GM23338 (cell line): Measurements from ENCODE around the gene PEX19. TPM values are rescaled to one million over a fixed set of nuclear protein-coding genes. Genes with fewer than 3 reads are reported as not detected.
A peak's percentile ranks its signal among the peaks of the same experiment; 100 is the strongest.

Experiments used
- ATAC-seq: fragments of 200-7000 bp; cut with Tn5 transposase; 3 replicates; pipeline ENCODE4 v1.9.1; 2020
- DNase-seq: peaks from one replicate; pipeline ENCODE4 v3.0.0-alpha.2; 2015; ENCODE audit warnings: low spot score
- H2AFZ ChIP-seq: fragments of 200-600 bp; sonication (generic); 2 replicates; pipeline ENCODE4 v1.8.0; 2016; ENCODE audit warnings: antibody characterized with exemption, mild to moderate bottlenecking, moderate library complexity
- H3F3A ChIP-seq: fragments of 200-600 bp; sonication (generic); replicated peaks from 2 replicates; pipeline ENCODE4 v1.8.0; 2017; ENCODE audit warnings: antibody characterized with exemption, mixed run types, low read depth
- H3K27ac ChIP-seq: fragments of 200-600 bp; sonication (generic); 2 replicates; pipeline ENCODE4 v1.6.1; 2016; ENCODE audit warnings: low read depth
- H3K27me3 ChIP-seq: fragments of 200-600 bp; sonication (generic); 2 replicates; pipeline ENCODE4 v1.8.0; 2016; ENCODE audit warnings: mild to moderate bottlenecking, mixed run types, moderate library complexity; ENCODE audit not compliant: insufficient read depth
- H3K36me3 ChIP-seq: fragments of 200-600 bp; sonication (generic); 2 replicates; pipeline ENCODE4 v1.8.0; 2016; ENCODE audit warnings: mild to moderate bottlenecking; ENCODE audit not compliant: insufficient read depth
- H3K4me1 ChIP-seq: fragments of 200-600 bp; sonication (generic); 2 replicates; pipeline ENCODE4 v1.8.0; 2016; ENCODE audit warnings: mild to moderate bottlenecking, moderate library complexity; ENCODE audit not compliant: insufficient read depth
- H3K4me2 ChIP-seq: fragments of 200-600 bp; sonication (generic); 2 replicates; pipeline ENCODE4 v1.7.1; 2017; ENCODE audit warnings: mixed run types
- H3K4me3 ChIP-seq: fragments of 200-600 bp; sonication (generic); 2 replicates; pipeline ENCODE4 v1.6.1; 2016; ENCODE audit warnings: mixed run types
- H3K79me2 ChIP-seq: fragments of 200-600 bp; sonication (generic); replicated peaks from 2 replicates; pipeline ENCODE4 v1.8.0; 2017; ENCODE audit warnings: mild to moderate bottlenecking; ENCODE audit not compliant: insufficient read depth
- H3K9me2 ChIP-seq: fragments of 200-600 bp; sonication (generic); 2 replicates; pipeline ENCODE4 v1.8.0; 2017; ENCODE audit not compliant: insufficient read depth
- H4K20me1 ChIP-seq: fragments of 200-600 bp; sonication (generic); replicated peaks from 2 replicates; pipeline ENCODE4 v1.8.0; 2017; ENCODE audit warnings: mild to moderate bottlenecking; ENCODE audit not compliant: insufficient read depth
- H3K27ac Mint-ChIP-seq: 2 replicates; pipeline ENCODE4 v1.8.0; 2020; ENCODE audit warnings: inconsistent platforms, mild to moderate bottlenecking, moderate library complexity, mixed read lengths
- H3K27me3 Mint-ChIP-seq: 3 replicates; pipeline ENCODE4 v1.8.0; 2022; ENCODE audit warnings: low read depth, mild to moderate bottlenecking, moderate library complexity, mixed read lengths, inconsistent platforms; ENCODE audit not compliant: insufficient read depth, poor library complexity
- H3K36me3 Mint-ChIP-seq: 3 replicates; pipeline ENCODE4 v1.8.0; 2021; ENCODE audit warnings: low read depth, mild to moderate bottlenecking, inconsistent platforms, moderate library complexity, mixed read lengths
- H3K4me1 Mint-ChIP-seq: 3 replicates; pipeline ENCODE4 v1.8.0; 2020; ENCODE audit warnings: mild to moderate bottlenecking, inconsistent platforms, mixed read lengths
- H3K4me3 Mint-ChIP-seq: 3 replicates; pipeline ENCODE4 v1.8.0; 2021; ENCODE audit warnings: moderate library complexity, mild to moderate bottlenecking, inconsistent platforms, mixed read lengths
- H3K9me3 Mint-ChIP-seq: 3 replicates; pipeline ENCODE4 v1.8.0; 2020; ENCODE audit warnings: moderate library complexity, mild to moderate bottlenecking, inconsistent platforms, mixed read lengths
- CREB1 ChIP-seq: fragments of 250-450 bp; sonication (Bioruptor Pico); IDR thresholded peaks from 2 replicates; pipeline ENCODE4 v1.5.0; 2020; ENCODE audit warnings: low read depth, mild to moderate bottlenecking, moderate library complexity
- EZH2 ChIP-seq: fragments of 200-600 bp; sonication (generic); IDR thresholded peaks from one replicate; pipeline ENCODE4 v1.8.0; 2017; ENCODE audit warnings: antibody characterized with exemption, mild to moderate bottlenecking, low read depth; ENCODE audit not compliant: unreplicated experiment
- EZH2phosphoT487 ChIP-seq: fragments of 200-600 bp; sonication (generic); IDR thresholded peaks from one replicate; pipeline ENCODE4 v1.8.1; 2018; ENCODE audit warnings: antibody characterized with exemption; ENCODE audit not compliant: unreplicated experiment
- JUNB ChIP-seq: IDR thresholded peaks from one replicate; pipeline ENCODE4 v1.6.1; 2016; ENCODE audit warnings: antibody characterized with exemption; ENCODE audit not compliant: unreplicated experiment
- STAT1 ChIP-seq: IDR thresholded peaks from one replicate; pipeline ENCODE4 v1.6.1; 2016; ENCODE audit warnings: antibody characterized with exemption; ENCODE audit not compliant: unreplicated experiment
- ZNF114 ChIP-seq: fragments of 250-450 bp; sonication (Bioruptor Pico); IDR thresholded peaks from 2 replicates; pipeline ENCODE4 v1.5.0; 2020; ENCODE audit warnings: mild to moderate bottlenecking, moderate library complexity
- ZNF331 ChIP-seq: fragments of 250-450 bp; sonication (Bioruptor Pico); IDR thresholded peaks from 2 replicates; pipeline ENCODE4 v1.5.0; 2020; ENCODE audit warnings: low read depth, mild to moderate bottlenecking, moderate library complexity
- polyA plus RNA-seq: library from polyadenylated mRNA; unstranded; fragments of >200 nt; fragmentation: Nextera tagmentation; extraction: Ambion mirVana; gene quantifications from 2 replicates; pipeline ENCODE4 v1.2.1, GENCODE V29; 2016
- total RNA-seq: library from RNA; depleted of rRNA; stranded (reverse); fragments of >200 nt; shearing (Covaris generic); gene quantifications from 2 replicates; pipeline ENCODE4 v1.2.3, GENCODE V29; 2014
- TF ChIP-seq, protein P1 (sequence below): fragments of 250-450 bp; sonication (Bioruptor Pico); IDR thresholded peaks from 2 replicates; pipeline ENCODE4 v1.5.0; 2020; ENCODE audit warnings: mild to moderate bottlenecking, moderate library complexity
- TF ChIP-seq, protein P2 (sequence below), 2 experiments: fragments of 200-600 bp in 1 of 2; sonication (generic) in 1 of 2; conservative IDR thresholded peaks; 2 replicates each; pipeline versions ENCODE4 v1.5.1 to v1.6.1; 2016 to 2017; ENCODE audit warnings: antibody characterized with exemption in 2 of 2, low read depth in 2 of 2, mild to moderate bottlenecking in 2 of 2, moderate library complexity in 1 of 2
- TF ChIP-seq, protein P3 (sequence below): IDR thresholded peaks from 2 replicates; pipeline ENCODE4 v1.6.1; 2016; ENCODE audit warnings: antibody characterized with exemption

Gene PEX19
- total and polyA plus RNA-seq, 2 experiments from 2014 or later = 21.8 to 56.7 TPM

DNA sequence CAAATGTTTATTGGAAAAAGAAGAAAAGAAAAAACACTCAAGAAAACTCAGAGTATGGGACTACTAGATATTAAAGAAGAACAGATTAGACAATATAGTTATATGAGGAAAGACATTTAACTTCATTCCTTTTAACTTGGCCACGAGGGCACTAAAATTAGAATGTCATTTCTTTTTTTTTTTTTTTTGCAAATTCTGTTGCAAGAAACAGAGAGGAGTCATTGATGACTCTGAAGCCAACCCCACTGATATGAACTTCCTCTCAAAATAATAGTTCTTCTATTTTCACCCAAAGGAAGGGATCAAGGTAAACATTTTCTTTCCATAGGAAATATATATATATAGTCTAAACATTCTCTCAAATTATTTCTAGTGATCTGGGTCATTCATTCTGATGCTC lies 24.6 kb upstream of the PEX19 start:
- H3F3A ChIP-seq = no peaks in the 10 kb centered on the region; the same call in 1 of the 2 replicates
- ATAC-seq (no peak), DNase-seq (no peak)
- no peaks in the 10 kb centered on the region for H3K79me2 ChIP-seq
- no peaks in the 10 kb centered on the region for H3K9me2 ChIP-seq
- peaks cover 59% of the 10 kb centered on the region for H3K36me3 ChIP-seq
- no peak overlapping the region for H3K4me3 ChIP-seq
- peaks cover 30% of the 10 kb centered on the region for H3K4me1 ChIP-seq
- H2AFZ ChIP-seq = no peak overlapping the region
- H3K27me3 ChIP-seq = no peaks in the 10 kb centered on the region
- TF ChIP-seq STAT1 = no peak
- TF ChIP-seq, protein P1, sequence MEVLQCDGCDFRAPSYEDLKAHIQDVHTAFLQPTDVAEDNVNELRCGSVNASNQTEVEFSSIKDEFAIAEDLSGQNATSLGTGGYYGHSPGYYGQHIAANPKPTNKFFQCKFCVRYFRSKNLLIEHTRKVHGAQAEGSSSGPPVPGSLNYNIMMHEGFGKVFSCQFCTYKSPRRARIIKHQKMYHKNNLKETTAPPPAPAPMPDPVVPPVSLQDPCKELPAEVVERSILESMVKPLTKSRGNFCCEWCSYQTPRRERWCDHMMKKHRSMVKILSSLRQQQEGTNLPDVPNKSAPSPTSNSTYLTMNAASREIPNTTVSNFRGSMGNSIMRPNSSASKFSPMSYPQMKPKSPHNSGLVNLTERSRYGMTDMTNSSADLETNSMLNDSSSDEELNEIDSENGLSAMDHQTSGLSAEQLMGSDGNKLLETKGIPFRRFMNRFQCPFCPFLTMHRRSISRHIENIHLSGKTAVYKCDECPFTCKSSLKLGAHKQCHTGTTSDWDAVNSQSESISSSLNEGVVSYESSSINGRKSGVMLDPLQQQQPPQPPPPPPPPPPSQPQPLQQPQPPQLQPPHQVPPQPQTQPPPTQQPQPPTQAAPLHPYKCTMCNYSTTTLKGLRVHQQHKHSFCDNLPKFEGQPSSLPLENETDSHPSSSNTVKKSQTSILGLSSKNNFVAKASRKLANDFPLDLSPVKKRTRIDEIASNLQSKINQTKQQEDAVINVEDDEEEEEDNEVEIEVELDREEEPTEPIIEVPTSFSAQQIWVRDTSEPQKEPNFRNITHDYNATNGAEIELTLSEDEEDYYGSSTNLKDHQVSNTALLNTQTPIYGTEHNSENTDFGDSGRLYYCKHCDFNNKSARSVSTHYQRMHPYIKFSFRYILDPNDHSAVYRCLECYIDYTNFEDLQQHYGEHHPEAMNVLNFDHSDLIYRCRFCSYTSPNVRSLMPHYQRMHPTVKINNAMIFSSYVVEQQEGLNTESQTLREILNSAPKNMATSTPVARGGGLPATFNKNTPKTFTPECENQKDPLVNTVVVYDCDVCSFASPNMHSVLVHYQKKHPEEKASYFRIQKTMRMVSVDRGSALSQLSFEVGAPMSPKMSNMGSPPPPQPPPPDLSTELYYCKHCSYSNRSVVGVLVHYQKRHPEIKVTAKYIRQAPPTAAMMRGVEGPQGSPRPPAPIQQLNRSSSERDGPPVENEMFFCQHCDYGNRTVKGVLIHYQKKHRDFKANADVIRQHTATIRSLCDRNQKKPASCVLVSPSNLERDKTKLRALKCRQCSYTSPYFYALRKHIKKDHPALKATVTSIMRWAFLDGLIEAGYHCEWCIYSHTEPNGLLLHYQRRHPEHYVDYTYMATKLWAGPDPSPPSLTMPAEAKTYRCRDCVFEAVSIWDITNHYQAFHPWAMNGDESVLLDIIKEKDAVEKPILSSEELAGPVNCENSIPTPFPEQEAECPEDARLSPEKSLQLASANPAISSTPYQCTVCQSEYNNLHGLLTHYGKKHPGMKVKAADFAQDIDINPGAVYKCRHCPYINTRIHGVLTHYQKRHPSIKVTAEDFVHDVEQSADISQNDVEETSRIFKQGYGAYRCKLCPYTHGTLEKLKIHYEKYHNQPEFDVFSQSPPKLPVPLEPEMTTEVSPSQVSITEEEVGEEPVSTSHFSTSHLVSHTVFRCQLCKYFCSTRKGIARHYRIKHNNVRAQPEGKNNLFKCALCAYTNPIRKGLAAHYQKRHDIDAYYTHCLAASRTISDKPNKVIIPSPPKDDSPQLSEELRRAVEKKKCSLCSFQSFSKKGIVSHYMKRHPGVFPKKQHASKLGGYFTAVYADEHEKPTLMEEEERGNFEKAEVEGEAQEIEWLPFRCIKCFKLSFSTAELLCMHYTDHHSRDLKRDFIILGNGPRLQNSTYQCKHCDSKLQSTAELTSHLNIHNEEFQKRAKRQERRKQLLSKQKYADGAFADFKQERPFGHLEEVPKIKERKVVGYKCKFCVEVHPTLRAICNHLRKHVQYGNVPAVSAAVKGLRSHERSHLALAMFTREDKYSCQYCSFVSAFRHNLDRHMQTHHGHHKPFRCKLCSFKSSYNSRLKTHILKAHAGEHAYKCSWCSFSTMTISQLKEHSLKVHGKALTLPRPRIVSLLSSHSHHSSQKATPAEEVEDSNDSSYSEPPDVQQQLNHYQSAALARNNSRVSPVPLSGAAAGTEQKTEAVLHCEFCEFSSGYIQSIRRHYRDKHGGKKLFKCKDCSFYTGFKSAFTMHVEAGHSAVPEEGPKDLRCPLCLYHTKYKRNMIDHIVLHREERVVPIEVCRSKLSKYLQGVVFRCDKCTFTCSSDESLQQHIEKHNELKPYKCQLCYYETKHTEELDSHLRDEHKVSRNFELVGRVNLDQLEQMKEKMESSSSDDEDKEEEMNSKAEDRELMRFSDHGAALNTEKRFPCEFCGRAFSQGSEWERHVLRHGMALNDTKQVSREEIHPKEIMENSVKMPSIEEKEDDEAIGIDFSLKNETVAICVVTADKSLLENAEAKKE (CRISPR knock-in tag) = no peak
- TF ChIP-seq, protein P2, sequence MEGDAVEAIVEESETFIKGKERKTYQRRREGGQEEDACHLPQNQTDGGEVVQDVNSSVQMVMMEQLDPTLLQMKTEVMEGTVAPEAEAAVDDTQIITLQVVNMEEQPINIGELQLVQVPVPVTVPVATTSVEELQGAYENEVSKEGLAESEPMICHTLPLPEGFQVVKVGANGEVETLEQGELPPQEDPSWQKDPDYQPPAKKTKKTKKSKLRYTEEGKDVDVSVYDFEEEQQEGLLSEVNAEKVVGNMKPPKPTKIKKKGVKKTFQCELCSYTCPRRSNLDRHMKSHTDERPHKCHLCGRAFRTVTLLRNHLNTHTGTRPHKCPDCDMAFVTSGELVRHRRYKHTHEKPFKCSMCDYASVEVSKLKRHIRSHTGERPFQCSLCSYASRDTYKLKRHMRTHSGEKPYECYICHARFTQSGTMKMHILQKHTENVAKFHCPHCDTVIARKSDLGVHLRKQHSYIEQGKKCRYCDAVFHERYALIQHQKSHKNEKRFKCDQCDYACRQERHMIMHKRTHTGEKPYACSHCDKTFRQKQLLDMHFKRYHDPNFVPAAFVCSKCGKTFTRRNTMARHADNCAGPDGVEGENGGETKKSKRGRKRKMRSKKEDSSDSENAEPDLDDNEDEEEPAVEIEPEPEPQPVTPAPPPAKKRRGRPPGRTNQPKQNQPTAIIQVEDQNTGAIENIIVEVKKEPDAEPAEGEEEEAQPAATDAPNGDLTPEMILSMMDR (conservative IDR thresholded peaks at IDR 0.05; ENCODE audit: low read depth in 2 of 2) = no peak
- TF ChIP-seq ZNF331 = no peak
- TF ChIP-seq, protein P3, sequence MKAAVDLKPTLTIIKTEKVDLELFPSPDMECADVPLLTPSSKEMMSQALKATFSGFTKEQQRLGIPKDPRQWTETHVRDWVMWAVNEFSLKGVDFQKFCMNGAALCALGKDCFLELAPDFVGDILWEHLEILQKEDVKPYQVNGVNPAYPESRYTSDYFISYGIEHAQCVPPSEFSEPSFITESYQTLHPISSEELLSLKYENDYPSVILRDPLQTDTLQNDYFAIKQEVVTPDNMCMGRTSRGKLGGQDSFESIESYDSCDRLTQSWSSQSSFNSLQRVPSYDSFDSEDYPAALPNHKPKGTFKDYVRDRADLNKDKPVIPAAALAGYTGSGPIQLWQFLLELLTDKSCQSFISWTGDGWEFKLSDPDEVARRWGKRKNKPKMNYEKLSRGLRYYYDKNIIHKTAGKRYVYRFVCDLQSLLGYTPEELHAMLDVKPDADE = no peak
- TF ChIP-seq CREB1 (CRISPR knock-in tag) = no peak
- no peak for TF ChIP-seq EZH2
- TF ChIP-seq ZNF114 (CRISPR knock-in tag) = no peak
- TF ChIP-seq EZH2phosphoT487 = no peak
- TF ChIP-seq JUNB = no peak
- 0 out of 2 replicates have a peak, but pooled peaks cover 8% of the 10 kb centered on the region for H4K20me1 ChIP-seq
- H3K27ac ChIP-seq = no peak overlapping the region
- Mint-ChIP-seq H3K27me3 (peaks cover 6% of the 10 kb centered on the region), H3K27ac (peak overlapping the region; percentile 51; the same call in 1 of the 2 replicates), H3K4me1 (peaks cover 37% of the 10 kb centered on the region), H3K36me3 (peaks cover 84% of the 10 kb centered on the region), H3K9me3 (no peaks in the 10 kb centered on the region), H3K4me3 (no peak overlapping the region)
- H3K4me2 ChIP-seq = no peak overlapping the region
